Stomach (tissue), 4 donors: ENCODE measurements around the gene BRD9.
"Not testable (repeated sequence)": the region's sequence is repeated elsewhere in the genome, so short reads cannot be mapped to it uniquely, and the experiment has no call there.

Experiments
- EP300 ChIP-seq: sonication (generic); formaldehyde crosslinking; IDR thresholded peaks from one replicate; pipeline ENCODE4 v1.6.1; 2017; ENCODE audit warnings: antibody characterized with exemption
- POLR2A ChIP-seq, 4 donors: fragments of 450-650 bp; IDR thresholded peaks; one replicate each; pipeline ENCODE4 v1.6.1; 2016; ENCODE audit warnings: antibody characterized with exemption in 4 of 4, control low read depth in 2 of 4, mild to moderate bottlenecking in 1 of 4, moderate library complexity in 1 of 4
- TF ChIP-seq, protein P1 (sequence below), 7 experiments: fragments of 450-650 bp in 4 of 7; fragments of 200-600 bp in 3 of 7; sonication (generic) in 3 of 7; IDR thresholded peaks; one replicate each; pipeline ENCODE4 v1.5.1; 2016 to 2019; ENCODE audit warnings: antibody characterized with exemption in 7 of 7, control low read depth in 2 of 7, mild to moderate bottlenecking in 1 of 7

DNA sequence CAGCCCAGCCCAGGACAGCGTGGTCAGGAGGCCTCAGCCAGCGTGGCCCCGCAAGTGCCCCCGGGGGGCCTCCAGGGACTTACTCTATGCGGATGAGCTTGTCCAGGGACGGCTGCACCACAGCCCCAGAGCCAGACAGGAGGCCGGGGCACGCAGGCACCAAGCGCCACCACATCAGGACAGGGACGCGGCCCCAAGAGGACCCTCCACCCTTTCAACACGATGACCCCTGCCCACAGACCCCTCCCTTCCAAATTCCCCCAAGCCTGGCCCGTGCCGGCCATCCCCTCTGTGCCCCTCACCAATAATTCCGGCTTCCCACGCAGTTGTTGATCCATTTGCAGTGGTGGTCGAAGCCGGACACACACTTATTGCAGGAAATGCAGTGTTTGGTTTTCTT is 45.4 kb downstream of the BRD9 start:
- not testable (repeated sequence) for TF ChIP-seq POLR2A (IDR thresholded peaks at IDR 0.05); EP300
- TF ChIP-seq, protein P1, sequence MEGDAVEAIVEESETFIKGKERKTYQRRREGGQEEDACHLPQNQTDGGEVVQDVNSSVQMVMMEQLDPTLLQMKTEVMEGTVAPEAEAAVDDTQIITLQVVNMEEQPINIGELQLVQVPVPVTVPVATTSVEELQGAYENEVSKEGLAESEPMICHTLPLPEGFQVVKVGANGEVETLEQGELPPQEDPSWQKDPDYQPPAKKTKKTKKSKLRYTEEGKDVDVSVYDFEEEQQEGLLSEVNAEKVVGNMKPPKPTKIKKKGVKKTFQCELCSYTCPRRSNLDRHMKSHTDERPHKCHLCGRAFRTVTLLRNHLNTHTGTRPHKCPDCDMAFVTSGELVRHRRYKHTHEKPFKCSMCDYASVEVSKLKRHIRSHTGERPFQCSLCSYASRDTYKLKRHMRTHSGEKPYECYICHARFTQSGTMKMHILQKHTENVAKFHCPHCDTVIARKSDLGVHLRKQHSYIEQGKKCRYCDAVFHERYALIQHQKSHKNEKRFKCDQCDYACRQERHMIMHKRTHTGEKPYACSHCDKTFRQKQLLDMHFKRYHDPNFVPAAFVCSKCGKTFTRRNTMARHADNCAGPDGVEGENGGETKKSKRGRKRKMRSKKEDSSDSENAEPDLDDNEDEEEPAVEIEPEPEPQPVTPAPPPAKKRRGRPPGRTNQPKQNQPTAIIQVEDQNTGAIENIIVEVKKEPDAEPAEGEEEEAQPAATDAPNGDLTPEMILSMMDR (IDR thresholded peaks at IDR 0.05) = not testable (repeated sequence)
